ENCODE data around the gene MRAP2. TPM values are rescaled to one million over a fixed set of nuclear protein-coding genes. Genes with fewer than 3 reads are reported as not detected.

Gene MRAP2
- total RNA-seq, 1 experiment from 2014 or later: 2.5 TPM

DNA sequence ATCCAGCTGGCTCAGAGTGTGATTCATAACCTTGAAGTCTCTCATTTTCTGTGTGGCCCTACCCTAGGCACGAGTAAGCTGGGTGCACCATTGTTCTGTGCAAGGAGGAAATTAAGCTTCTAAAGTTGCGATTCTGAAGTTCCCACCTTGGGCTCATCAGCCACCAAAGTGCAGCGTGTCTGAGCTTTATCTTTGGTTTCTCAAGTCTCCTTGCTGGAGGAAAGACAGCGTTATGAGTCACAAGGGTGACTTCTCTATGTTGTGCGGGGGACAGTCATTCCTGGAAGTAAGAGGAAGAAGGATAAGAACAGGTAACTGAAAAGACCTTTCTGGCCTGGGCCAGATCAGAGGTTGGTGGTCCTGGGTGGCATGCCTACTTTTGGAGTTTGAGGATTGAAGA is 16.8 kb downstream of the MRAP2 start:
- no peak for DNase-seq (ENCODE audit: low read depth, low spot score)
- no TSS peak for BruUV-seq (replicated peaks)

DNA sequence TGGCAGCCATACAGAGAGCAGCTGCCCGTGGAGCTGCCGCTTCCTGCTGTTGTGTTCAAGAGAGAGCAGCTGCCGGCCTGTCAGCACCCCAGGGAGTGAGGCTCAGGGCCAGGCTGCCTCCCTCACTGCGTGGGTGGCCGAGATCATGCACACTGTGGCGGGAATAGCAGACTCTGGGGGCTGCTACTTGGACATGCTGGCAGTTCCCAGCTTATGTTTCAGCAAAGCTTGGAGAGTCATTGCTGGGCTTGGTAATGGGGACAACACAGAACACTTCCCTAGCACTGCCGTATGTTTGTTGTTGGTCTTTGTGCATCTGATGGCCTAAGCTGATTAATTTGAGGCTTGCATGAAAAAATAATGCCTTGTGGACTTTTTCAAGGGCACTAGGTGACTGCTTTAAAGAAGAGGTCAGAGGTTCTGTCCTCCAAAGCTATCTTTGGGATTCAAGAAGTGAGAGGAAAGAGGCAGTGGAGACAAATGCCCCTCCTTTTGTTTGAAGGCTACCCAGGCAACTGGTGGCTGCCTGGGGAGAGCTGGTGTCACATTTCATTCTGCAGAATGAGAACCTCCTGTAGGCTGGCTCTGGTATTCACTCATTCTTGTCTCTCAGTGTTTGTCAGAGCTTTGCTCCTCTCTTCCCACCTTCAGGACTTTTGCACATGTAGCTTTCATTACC is 18.8 kb downstream of the MRAP2 start:
- no peak for DNase-seq (ENCODE audit: low read depth, low spot score)

More for the DNA sequence above, 16.8 kb downstream of the MRAP2 start:
- ChIA-PET CTCF (no interaction called here), POLR2A (no interaction called here)
- H3K27me3 ChIP-seq (ENCODE audit: control insufficient read depth, insufficient read depth, low read length): 0 out of 2 replicates have a peak, but pooled peaks cover 3% of the 10 kb centered on the region
- H3K9me3 ChIP-seq (ENCODE audit: control insufficient read depth, insufficient read depth, low read depth, low read length): no peaks in the 10 kb centered on the region
- intact Hi-C loops (cut with micrococcal nuclease; ENCODE audit: unreplicated experiment) (no loop called here), in situ Hi-C loops (cut with HindIII; ENCODE audit: low pct_unique_long_range_greater_than_20kb, low sequenced_read_pairs) (no loop called here)
- H3K36me3 ChIP-seq (ENCODE audit: control insufficient read depth, insufficient read depth, low read length): no peaks in the 10 kb centered on the region
- TF ChIP-seq, protein P1, sequence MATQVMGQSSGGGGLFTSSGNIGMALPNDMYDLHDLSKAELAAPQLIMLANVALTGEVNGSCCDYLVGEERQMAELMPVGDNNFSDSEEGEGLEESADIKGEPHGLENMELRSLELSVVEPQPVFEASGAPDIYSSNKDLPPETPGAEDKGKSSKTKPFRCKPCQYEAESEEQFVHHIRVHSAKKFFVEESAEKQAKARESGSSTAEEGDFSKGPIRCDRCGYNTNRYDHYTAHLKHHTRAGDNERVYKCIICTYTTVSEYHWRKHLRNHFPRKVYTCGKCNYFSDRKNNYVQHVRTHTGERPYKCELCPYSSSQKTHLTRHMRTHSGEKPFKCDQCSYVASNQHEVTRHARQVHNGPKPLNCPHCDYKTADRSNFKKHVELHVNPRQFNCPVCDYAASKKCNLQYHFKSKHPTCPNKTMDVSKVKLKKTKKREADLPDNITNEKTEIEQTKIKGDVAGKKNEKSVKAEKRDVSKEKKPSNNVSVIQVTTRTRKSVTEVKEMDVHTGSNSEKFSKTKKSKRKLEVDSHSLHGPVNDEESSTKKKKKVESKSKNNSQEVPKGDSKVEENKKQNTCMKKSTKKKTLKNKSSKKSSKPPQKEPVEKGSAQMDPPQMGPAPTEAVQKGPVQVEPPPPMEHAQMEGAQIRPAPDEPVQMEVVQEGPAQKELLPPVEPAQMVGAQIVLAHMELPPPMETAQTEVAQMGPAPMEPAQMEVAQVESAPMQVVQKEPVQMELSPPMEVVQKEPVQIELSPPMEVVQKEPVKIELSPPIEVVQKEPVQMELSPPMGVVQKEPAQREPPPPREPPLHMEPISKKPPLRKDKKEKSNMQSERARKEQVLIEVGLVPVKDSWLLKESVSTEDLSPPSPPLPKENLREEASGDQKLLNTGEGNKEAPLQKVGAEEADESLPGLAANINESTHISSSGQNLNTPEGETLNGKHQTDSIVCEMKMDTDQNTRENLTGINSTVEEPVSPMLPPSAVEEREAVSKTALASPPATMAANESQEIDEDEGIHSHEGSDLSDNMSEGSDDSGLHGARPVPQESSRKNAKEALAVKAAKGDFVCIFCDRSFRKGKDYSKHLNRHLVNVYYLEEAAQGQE (IDR thresholded peaks at IDR 0.05; ENCODE audit: insufficient read depth in 1 of 2, low read depth in 2 of 2, low read length in 1 of 2): no peak
- TF ChIP-seq, protein P2, sequence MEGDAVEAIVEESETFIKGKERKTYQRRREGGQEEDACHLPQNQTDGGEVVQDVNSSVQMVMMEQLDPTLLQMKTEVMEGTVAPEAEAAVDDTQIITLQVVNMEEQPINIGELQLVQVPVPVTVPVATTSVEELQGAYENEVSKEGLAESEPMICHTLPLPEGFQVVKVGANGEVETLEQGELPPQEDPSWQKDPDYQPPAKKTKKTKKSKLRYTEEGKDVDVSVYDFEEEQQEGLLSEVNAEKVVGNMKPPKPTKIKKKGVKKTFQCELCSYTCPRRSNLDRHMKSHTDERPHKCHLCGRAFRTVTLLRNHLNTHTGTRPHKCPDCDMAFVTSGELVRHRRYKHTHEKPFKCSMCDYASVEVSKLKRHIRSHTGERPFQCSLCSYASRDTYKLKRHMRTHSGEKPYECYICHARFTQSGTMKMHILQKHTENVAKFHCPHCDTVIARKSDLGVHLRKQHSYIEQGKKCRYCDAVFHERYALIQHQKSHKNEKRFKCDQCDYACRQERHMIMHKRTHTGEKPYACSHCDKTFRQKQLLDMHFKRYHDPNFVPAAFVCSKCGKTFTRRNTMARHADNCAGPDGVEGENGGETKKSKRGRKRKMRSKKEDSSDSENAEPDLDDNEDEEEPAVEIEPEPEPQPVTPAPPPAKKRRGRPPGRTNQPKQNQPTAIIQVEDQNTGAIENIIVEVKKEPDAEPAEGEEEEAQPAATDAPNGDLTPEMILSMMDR (IDR thresholded peaks at IDR 0.05): no peak
- no peak for TF ChIP-seq TCF7L2 (IDR thresholded peaks at IDR 0.05; ENCODE audit: low read depth, low read length)
- no peak for TF ChIP-seq SIN3A (IDR thresholded peaks at IDR 0.05; ENCODE audit: borderline replicate concordance, insufficient read depth, low read depth, low read length)
- no peak for TF ChIP-seq POLR2AphosphoS5 (IDR thresholded peaks at IDR 0.05; ENCODE audit: low read depth, low read length)
- no peak for ATAC-seq
- no peak overlapping the region for H3K27ac ChIP-seq (ENCODE audit: low read length)
- H3K4me1 ChIP-seq (ENCODE audit: control insufficient read depth, insufficient read depth, low read length): no peaks in the 10 kb centered on the region
- no peak overlapping the region for H3K4me3 ChIP-seq (ENCODE audit: low read depth in 2 of 2, low read length in 2 of 2)

More for the DNA sequence above, 18.8 kb downstream of the MRAP2 start:
- no TSS peak for BruUV-seq (replicated peaks)
- Histone ChIP-seq H3K27me3 (ENCODE audit: control insufficient read depth, insufficient read depth, low read length) (peaks cover 7% of the 10 kb centered on the region; the same call in 1 of the 2 replicates), H3K36me3 (ENCODE audit: control insufficient read depth, insufficient read depth, low read length) (no peaks in the 10 kb centered on the region), H3K4me1 (ENCODE audit: control insufficient read depth, insufficient read depth, low read length) (no peaks in the 10 kb centered on the region), H3K9me3 (ENCODE audit: control insufficient read depth, insufficient read depth, low read depth, low read length) (no peaks in the 10 kb centered on the region), H3K4me3 (ENCODE audit: low read depth in 2 of 2, low read length in 2 of 2) (no peak overlapping the region), H3K27ac (ENCODE audit: low read length) (no peak overlapping the region)
- TF ChIP-seq SIN3A (IDR thresholded peaks at IDR 0.05; ENCODE audit: borderline replicate concordance, insufficient read depth, low read depth, low read length): no peak
- TF ChIP-seq, protein P1 (IDR thresholded peaks at IDR 0.05; ENCODE audit: insufficient read depth in 1 of 2, low read depth in 2 of 2, low read length in 1 of 2): no peak
- TF ChIP-seq, protein P2 (IDR thresholded peaks at IDR 0.05): no peak
- intact Hi-C loops (cut with micrococcal nuclease; ENCODE audit: unreplicated experiment) (no loop called here), in situ Hi-C loops (cut with HindIII; ENCODE audit: low pct_unique_long_range_greater_than_20kb, low sequenced_read_pairs) (no loop called here)
- ChIA-PET POLR2A (interaction anchor here (0.6 kb wide), 1 partner anchor 18 kb away, joined by 5 read pairs; no protein-coding TSS in a partner anchor), CTCF (no interaction called here)
- ATAC-seq: no peak; the same call in 1 of the 2 replicates
